Measurements from ENCODE around the gene PRPF40A.
"Not testable (repeated sequence)": the region's sequence is repeated elsewhere in the genome, so short reads cannot be mapped to it uniquely, and the experiment has no call there.

DNA sequence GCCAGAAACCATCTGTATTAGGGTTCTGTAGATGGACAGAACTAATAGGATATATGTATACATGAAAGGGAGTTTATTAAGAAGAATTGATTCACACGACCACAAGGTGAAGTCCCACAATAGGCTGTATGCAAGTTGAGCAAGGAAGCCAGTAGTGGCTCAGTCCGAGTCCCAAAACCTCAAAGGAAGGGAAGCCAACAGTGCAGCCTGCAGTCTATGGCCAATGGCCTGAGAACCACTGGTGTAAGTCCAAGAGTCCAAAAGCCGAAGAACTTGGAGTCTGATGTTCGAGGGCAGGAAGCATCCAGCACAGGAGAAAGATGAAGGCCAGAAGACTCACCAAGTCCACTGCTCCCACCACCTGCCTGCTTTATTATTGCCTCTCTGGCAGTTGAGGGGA lies 45.9 kb upstream of the PRPF40A start:
- not testable (repeated sequence) for TF ChIP-seq EP300, CTCF (IDR thresholded peaks at IDR 0.05)

Measured in gastroesophageal sphincter (tissue), 3 donors.